PC-3 (cell line): Measurements from ENCODE around the gene NCSTN. TPM values are rescaled to one million over a fixed set of nuclear protein-coding genes. Genes with fewer than 3 reads are reported as not detected.
"Not testable (repeated sequence)": the region's sequence is repeated elsewhere in the genome, so short reads cannot be mapped to it uniquely, and the experiment has no call there.

Experiments
- ATAC-seq: fragments of 200-7000 bp; cut with Tn5 transposase; 2 replicates; pipeline ENCODE4 v1.9.1; 2020; ENCODE audit warnings: mild to moderate bottlenecking, moderate library complexity
- BruUV-seq: library from RNA; stranded (reverse); fragments of 400-500 nt; replicated peaks from 2 replicates; lab custom pipeline; 2021; lab: Mats Ljungman, UMichigan
- CTCF ChIA-PET: fragments of 300-600 bp; sonication (Branson Sonifier 250); formaldehyde crosslinking; loops from one replicate; lab custom pipeline; 2022; ENCODE audit warnings: antibody characterized with exemption; lab: Charles Lee
- POLR2A ChIA-PET: fragments of 300-600 bp; sonication (Branson Sonifier 250); formaldehyde crosslinking; loops from one replicate; lab custom pipeline; 2022; ENCODE audit warnings: antibody characterized with exemption; ENCODE audit not compliant: unreplicated experiment; lab: Charles Lee
- DNase-seq: peaks from one replicate; pipeline ENCODE4 v3.0.0-alpha.2; 2015
- H2AFZ ChIP-seq: fragments of 300-600 bp; sonication (generic); 2 replicates; pipeline ENCODE4 v1.6.0; 2016; ENCODE audit warnings: antibody characterized with exemption, low read length
- H3F3A ChIP-seq: fragments of 300-600 bp; sonication (generic); one replicate; pipeline ENCODE4 v1.6.0; 2017; ENCODE audit warnings: antibody characterized with exemption, low read length, control low read depth, mild to moderate bottlenecking; ENCODE audit not compliant: unreplicated experiment
- H3K27ac ChIP-seq: fragments of 300-600 bp; sonication (generic); 2 replicates; pipeline ENCODE4 v1.5.1; 2016; ENCODE audit warnings: mild to moderate bottlenecking, low read length
- H3K27me3 ChIP-seq: fragments of 300-600 bp; sonication (generic); 2 replicates; pipeline ENCODE4 v1.6.1; 2016; ENCODE audit warnings: low read length, mixed read lengths
- H3K36me3 ChIP-seq: fragments of 300-600 bp; sonication (generic); 2 replicates; pipeline ENCODE4 v1.6.1; 2016; ENCODE audit warnings: low read depth, mixed run types, low read length, mixed read lengths
- H3K4me1 ChIP-seq: fragments of 300-600 bp; sonication (generic); 2 replicates; pipeline ENCODE4 v1.5.1; 2016; ENCODE audit warnings: low read length; ENCODE audit not compliant: insufficient read depth
- H3K4me2 ChIP-seq: fragments of 300-600 bp; sonication (generic); 2 replicates; pipeline ENCODE4 v1.6.0; 2016; ENCODE audit warnings: low read length
- H3K4me3 ChIP-seq: fragments of 300-600 bp; sonication (generic); 2 replicates; pipeline ENCODE4 v1.5.1; 2016; ENCODE audit warnings: mild to moderate bottlenecking, low read length, mixed read lengths
- H3K79me2 ChIP-seq: fragments of 300-600 bp; sonication (generic); 2 replicates; pipeline ENCODE4 v1.6.1; 2017; ENCODE audit warnings: low read length, mixed read lengths
- H3K9ac ChIP-seq: fragments of 300-600 bp; sonication (generic); 2 replicates; pipeline ENCODE4 v1.6.0; 2016; ENCODE audit warnings: mild to moderate bottlenecking, low read length
- H3K9me2 ChIP-seq: fragments of 300-600 bp; sonication (generic); replicated peaks from 2 replicates; pipeline ENCODE4 v1.6.1; 2016; ENCODE audit warnings: mixed run types, low read length, mixed read lengths
- H3K9me3 ChIP-seq: fragments of 300-600 bp; sonication (generic); 2 replicates; pipeline ENCODE4 v1.6.1; 2016; ENCODE audit warnings: low read length, mixed read lengths
- H4K20me1 ChIP-seq: fragments of 300-600 bp; sonication (generic); 2 replicates; pipeline ENCODE4 v1.6.1; 2016; ENCODE audit warnings: low read length, mixed read lengths
- CTCF ChIP-seq: fragments of 300-600 bp; sonication (generic); conservative IDR thresholded peaks from 2 replicates; pipeline ENCODE4 v1.5.1; 2017; ENCODE audit warnings: antibody characterized with exemption, low read depth, mild to moderate bottlenecking, low read length
- EZH2 ChIP-seq: fragments of 300-600 bp; sonication (generic); IDR thresholded peaks from one replicate; pipeline ENCODE4 v1.6.1; 2017; ENCODE audit warnings: antibody characterized with exemption, mild to moderate bottlenecking, low read length; ENCODE audit not compliant: unreplicated experiment
- EZH2phosphoT487 ChIP-seq: fragments of 300-600 bp; sonication (generic); IDR thresholded peaks from 2 replicates; pipeline ENCODE4 v1.6.1; 2018; ENCODE audit warnings: mild to moderate bottlenecking, antibody characterized with exemption, low read length, borderline replicate concordance
- intact Hi-C: fragments of 100-400 bp; cut with micrococcal nuclease; formaldehyde crosslinking; loops from 2 replicates; pipeline ENCODE4 v1.9.0; 2023
- total RNA-seq: library from RNA; depleted of rRNA; stranded (reverse); fragments of >200 nt; gene quantifications from 2 replicates; pipeline ENCODE4 v1.2.3, GENCODE V29; 2014

The NCSTN gene
- total RNA-seq, 1 experiment from 2014 or later: 49.6 TPM

- POLR2A ChIA-PET: no interaction called here
- no peak for DNase-seq
- Histone ChIP-seq H3K9ac (no peak overlapping the region), H3K4me3 (no peak overlapping the region), H4K20me1 (no peaks in the 10 kb centered on the region), H2AFZ (no peak overlapping the region), H3K9me2 (no peaks in the 10 kb centered on the region), H3F3A (no peaks in the 10 kb centered on the region), H3K4me1 (peaks cover 7% of the 10 kb centered on the region; the same call in 1 of the 2 replicates), H3K27ac (no peak overlapping the region), H3K36me3 (no peaks in the 10 kb centered on the region), H3K4me2 (no peak overlapping the region), H3K27me3 (no peaks in the 10 kb centered on the region), H3K79me2 (no peaks in the 10 kb centered on the region), H3K9me3 (no peaks in the 10 kb centered on the region)
- TF ChIP-seq EZH2phosphoT487 (no peak), EZH2 (no peak)
- BruUV-seq: no TSS peak
- no peak for ATAC-seq
- CTCF ChIA-PET: interaction anchor here (0.6 to 3.1 kb wide), 5 partner anchors 13 to 483 kb away, joined by 3 to 19 read pairs (median 4); no protein-coding TSS in a partner anchor
- intact Hi-C loops: loop anchor here (1.0 kb wide), 2 partner anchors 22 to 275 kb away; no protein-coding TSS in a partner anchor
These were observed 32.8 kb downstream of the NCSTN start for GRCh38 chr1:160375788-160376524.

- no peak overlapping the region for H2AFZ ChIP-seq
- no peaks in the 10 kb centered on the region for H3K9me3 ChIP-seq
- H3K4me1 ChIP-seq: peaks cover 7% of the 10 kb centered on the region; the same call in 1 of the 2 replicates
- H3K36me3 ChIP-seq: no peaks in the 10 kb centered on the region
- H3K79me2 ChIP-seq: no peaks in the 10 kb centered on the region
- no peak overlapping the region for H3K9ac ChIP-seq
- H4K20me1 ChIP-seq: no peaks in the 10 kb centered on the region
- peak; percentile 78 for DNase-seq
- H3K27me3 ChIP-seq: no peaks in the 10 kb centered on the region
- no peak overlapping the region for H3K4me3 ChIP-seq
- no peaks in the 10 kb centered on the region for H3K9me2 ChIP-seq
- ChIA-PET POLR2A (interaction anchor here (0.6 kb wide), 1 partner anchor 278 kb away, joined by 3 read pairs; the partner anchor contains the start of gene IGSF8), CTCF (interaction anchor here (0.6 to 3.1 kb wide), 8 partner anchors 21 to 1259 kb away, joined by 3 to 19 read pairs (median 4); no protein-coding TSS in a partner anchor)
- intact Hi-C loops: loop anchor here (1.0 kb wide), 2 partner anchors 22 to 275 kb away; no protein-coding TSS in a partner anchor
- TF ChIP-seq CTCF (peak; percentile 97), EZH2phosphoT487 (no peak)
- H3F3A ChIP-seq: no peaks in the 10 kb centered on the region
- H3K4me2 ChIP-seq: no peak overlapping the region
- ATAC-seq: peak; percentile 80
- H3K27ac ChIP-seq: no peak overlapping the region
- no TSS peak for BruUV-seq
These were observed 33.4 kb downstream of the NCSTN start for GRCh38 chr1:160376525-160377131.

- Histone ChIP-seq H3F3A (no peaks in the 10 kb centered on the region), H3K9ac (no peak overlapping the region), H3K9me3 (no peaks in the 10 kb centered on the region), H3K27ac (no peak overlapping the region), H3K36me3 (no peaks in the 10 kb centered on the region), H3K79me2 (no peaks in the 10 kb centered on the region), H3K27me3 (no peaks in the 10 kb centered on the region), H4K20me1 (no peaks in the 10 kb centered on the region), H3K4me3 (no peak overlapping the region), H3K4me1 (peaks cover 7% of the 10 kb centered on the region; the same call in 1 of the 2 replicates), H3K9me2 (no peaks in the 10 kb centered on the region), H2AFZ (no peak overlapping the region), H3K4me2 (no peak overlapping the region)
- TF ChIP-seq EZH2phosphoT487: no peak
- no peak for TF ChIP-seq CTCF
- TF ChIP-seq EZH2: no peak
- intact Hi-C loops: no loop called here
- DNase-seq (peak; percentile 61), ATAC-seq (peak; percentile 23; the same call in 1 of the 2 replicates)
- ChIA-PET CTCF (interaction anchor here (0.6 to 3.1 kb wide), 2 partner anchors 184 to 1260 kb away, joined by 4 to 19 read pairs; no protein-coding TSS in a partner anchor), POLR2A (no interaction called here)
- no TSS peak for BruUV-seq
These were observed 34.5 kb downstream of the NCSTN start for GRCh38 chr1:160377585-160378206.

GRCh38 chr1:160384812-160385211 is 41.6 kb downstream of the NCSTN start:
- H3K4me2 ChIP-seq, POLR2A ChIA-PET, H2AFZ ChIP-seq, ATAC-seq, DNase-seq, CTCF ChIA-PET, H3K4me1 ChIP-seq, H3K9me3 ChIP-seq, H3K4me3 ChIP-seq, H3K36me3 ChIP-seq, H3K9ac ChIP-seq, H4K20me1 ChIP-seq, H3K9me2 ChIP-seq, H3F3A ChIP-seq, H3K27ac ChIP-seq, intact Hi-C loops, BruUV-seq, H3K79me2 ChIP-seq: not testable (repeated sequence)
- H3K27me3 ChIP-seq: peaks cover 15% of the 10 kb centered on the region; the same call in 1 of the 2 replicates
